Spinal cord (tissue), 10 donors: ENCODE results near the gene RACGAP1. TPM values are rescaled to one million over a fixed set of nuclear protein-coding genes. Genes with fewer than 3 reads are reported as not detected.

Source experiments
- DNase-seq, 6 donors: peaks; one replicate each; pipeline versions ENCODE4 v3.0.0 to v3.0.0-alpha.2; 2013 to 2015; ENCODE audit warnings: low spot score in 6 of 6, low read depth in 4 of 6
- H3K27ac ChIP-seq: one replicate; pipeline ENCODE4 v1.5.1; 2013; ENCODE audit warnings: low read depth, low read length, control low read depth
- H3K27me3 ChIP-seq: one replicate; pipeline ENCODE4 v1.6.1; 2013; ENCODE audit warnings: low read length; ENCODE audit not compliant: control insufficient read depth, insufficient read depth
- H3K36me3 ChIP-seq: one replicate; pipeline ENCODE4 v1.6.1; 2013; ENCODE audit warnings: low read length; ENCODE audit not compliant: control insufficient read depth, insufficient read depth
- H3K4me1 ChIP-seq: one replicate; pipeline ENCODE4 v1.6.1; 2013; ENCODE audit warnings: low read length; ENCODE audit not compliant: control insufficient read depth, insufficient read depth
- H3K4me3 ChIP-seq: one replicate; pipeline ENCODE4 v1.5.1; 2013; ENCODE audit warnings: low read depth, low read length, control low read depth
- H3K9me3 ChIP-seq: one replicate; pipeline ENCODE4 v1.6.1; 2013; ENCODE audit warnings: low read length; ENCODE audit not compliant: control insufficient read depth, insufficient read depth
- WGBS: methylation state at CpG from one replicate; pipeline ENCODE4 v1.1.5; 2013; ENCODE audit warnings: missing lambda C conversion rate; ENCODE audit not compliant: insufficient coverage; 5-methylcytosine and 5-hydroxymethylcytosine counted together
- polyA plus RNA-seq, 2 donors: library from polyadenylated mRNA; unstranded; fragments of 120-200 nt; gene quantifications; one replicate each; pipeline ENCODE4 v1.2.1, GENCODE V29; 2013; ENCODE audit not compliant: insufficient read length in 2 of 2
- total RNA-seq, 2 donors: library from RNA; depleted of rRNA in 1 of 2; stranded (reverse); fragments of 120-200 nt in 1 of 2; fragments of >200 nt in 1 of 2; gene quantifications; one replicate each; pipeline versions ENCODE4 v1.2.3 to v1.2.4, GENCODE V29; 2013 to 2014
- donor health status: healthy.

Gene RACGAP1
- total and polyA plus RNA-seq, 4 donors = 32.1 to 46.2 (median 40.6) TPM

DNA sequence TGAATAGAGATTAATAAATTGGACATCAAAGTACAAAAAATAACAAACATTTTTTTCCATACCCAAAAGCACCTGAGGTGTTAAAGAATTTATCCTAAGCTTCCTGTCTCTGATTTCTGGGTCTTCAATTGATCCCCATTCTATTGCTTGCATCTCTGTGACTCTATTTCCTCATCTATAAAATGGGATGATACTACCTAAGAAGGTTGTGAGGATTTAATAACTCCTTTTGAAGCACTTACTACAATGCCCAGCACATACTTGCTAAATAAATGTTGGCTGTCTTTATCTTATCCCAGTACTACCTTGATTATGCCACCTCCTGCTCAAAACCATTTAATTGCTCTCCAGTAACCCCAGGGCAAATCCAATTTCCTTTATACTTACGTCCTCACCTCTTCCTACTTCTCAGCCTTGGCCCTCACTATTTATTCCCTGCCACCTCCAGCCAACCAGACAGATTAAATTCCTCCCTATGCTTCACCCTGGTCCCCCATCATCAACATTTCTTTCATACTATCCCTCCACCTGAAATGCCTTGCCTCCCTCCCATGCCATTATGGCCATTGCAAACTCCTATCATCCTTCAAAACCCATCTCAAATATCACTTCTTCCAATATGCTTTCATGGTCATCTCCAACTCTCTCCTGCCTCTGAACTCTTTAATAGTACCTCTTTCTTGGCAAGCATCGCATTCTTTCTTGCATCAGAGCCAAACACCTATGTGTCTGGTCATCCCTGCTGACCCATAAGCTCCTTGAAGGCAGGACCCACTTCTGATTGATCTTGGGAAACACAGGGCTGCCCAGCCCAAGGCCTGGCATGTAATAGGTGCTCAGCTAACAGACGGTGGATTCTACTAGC is 24.2 kb upstream of the RACGAP1 start:
- peaks cover 13% of the 10 kb centered on the region for H3K4me1 ChIP-seq
- H3K4me3 ChIP-seq = no peak overlapping the region
- H3K9me3 ChIP-seq = no peaks in the 10 kb centered on the region
- no peaks in the 10 kb centered on the region for H3K36me3 ChIP-seq
- H3K27ac ChIP-seq = no peak overlapping the region
- peaks cover 3% of the 10 kb centered on the region for H3K27me3 ChIP-seq
- WGBS = 88% methylated on average over 3 of the region's 3 CpGs
- no peak for DNase-seq

GRCh38 chr12:50047693-50048250 is 22.5 kb upstream of the RACGAP1 start:
- Histone ChIP-seq H3K4me1 (peaks cover 13% of the 10 kb centered on the region), H3K27ac (no peak overlapping the region), H3K36me3 (no peaks in the 10 kb centered on the region), H3K4me3 (no peak overlapping the region), H3K9me3 (no peaks in the 10 kb centered on the region), H3K27me3 (peaks cover 3% of the 10 kb centered on the region)
- 100% methylated on average over 1 of the region's 7 CpGs for WGBS
- DNase-seq = no peak

GRCh38 chr12:50043854-50044253 is 18.6 kb upstream of the RACGAP1 start:
- Histone ChIP-seq H3K9me3 (no peaks in the 10 kb centered on the region), H3K27me3 (no peaks in the 10 kb centered on the region), H3K4me1 (peaks cover 19% of the 10 kb centered on the region), H3K4me3 (no peak overlapping the region), H3K36me3 (no peaks in the 10 kb centered on the region), H3K27ac (no peak overlapping the region)
- 64% methylated on average over 4 of the region's 6 CpGs for WGBS
- no peak for DNase-seq

DNA sequence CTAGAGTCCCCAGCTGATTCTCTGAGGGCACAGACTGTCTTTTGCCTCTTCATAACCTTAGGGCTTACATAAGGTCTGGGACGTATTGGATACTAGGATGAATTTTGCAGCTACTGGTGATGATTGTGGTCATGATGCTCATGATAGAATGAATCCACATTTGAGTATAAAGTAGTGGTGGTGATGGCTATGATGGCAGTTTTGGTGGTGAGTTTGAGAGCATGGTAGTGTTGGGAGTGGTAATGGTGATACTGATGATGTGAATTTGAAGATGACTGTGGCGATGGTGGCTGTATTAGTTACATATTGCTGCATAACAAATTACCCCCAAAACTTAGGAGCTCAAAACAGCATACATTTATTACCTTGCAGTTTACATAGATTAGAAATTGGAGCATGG is 18.0 kb upstream of the RACGAP1 start:
- H3K9me3 ChIP-seq = no peaks in the 10 kb centered on the region
- no peak overlapping the region for H3K27ac ChIP-seq
- 86% methylated on average over 1 of the region's 2 CpGs for WGBS
- no peaks in the 10 kb centered on the region for H3K27me3 ChIP-seq
- H3K36me3 ChIP-seq = no peaks in the 10 kb centered on the region
- H3K4me3 ChIP-seq = no peak overlapping the region
- no peak for DNase-seq
- H3K4me1 ChIP-seq = peaks cover 20% of the 10 kb centered on the region

- Histone ChIP-seq H3K27me3 (no peaks in the 10 kb centered on the region), H3K4me1 (peaks cover 20% of the 10 kb centered on the region), H3K27ac (no peak overlapping the region), H3K36me3 (no peaks in the 10 kb centered on the region), H3K4me3 (no peak overlapping the region), H3K9me3 (no peaks in the 10 kb centered on the region)
- WGBS = 98% methylated on average over 5 of the region's 6 CpGs
- no peak for DNase-seq
These were observed 17.4 kb upstream of the RACGAP1 start for GRCh38 chr12:50042693-50043092.

GRCh38 chr12:50041962-50042361 is 16.7 kb upstream of the RACGAP1 start:
- H3K4me1 ChIP-seq = peaks cover 20% of the 10 kb centered on the region
- no peak overlapping the region for H3K4me3 ChIP-seq
- no peak overlapping the region for H3K27ac ChIP-seq
- WGBS = 83% methylated on average over 1 of the region's 5 CpGs
- DNase-seq = no peak
- H3K9me3 ChIP-seq = no peaks in the 10 kb centered on the region
- no peaks in the 10 kb centered on the region for H3K36me3 ChIP-seq
- no peaks in the 10 kb centered on the region for H3K27me3 ChIP-seq

DNA sequence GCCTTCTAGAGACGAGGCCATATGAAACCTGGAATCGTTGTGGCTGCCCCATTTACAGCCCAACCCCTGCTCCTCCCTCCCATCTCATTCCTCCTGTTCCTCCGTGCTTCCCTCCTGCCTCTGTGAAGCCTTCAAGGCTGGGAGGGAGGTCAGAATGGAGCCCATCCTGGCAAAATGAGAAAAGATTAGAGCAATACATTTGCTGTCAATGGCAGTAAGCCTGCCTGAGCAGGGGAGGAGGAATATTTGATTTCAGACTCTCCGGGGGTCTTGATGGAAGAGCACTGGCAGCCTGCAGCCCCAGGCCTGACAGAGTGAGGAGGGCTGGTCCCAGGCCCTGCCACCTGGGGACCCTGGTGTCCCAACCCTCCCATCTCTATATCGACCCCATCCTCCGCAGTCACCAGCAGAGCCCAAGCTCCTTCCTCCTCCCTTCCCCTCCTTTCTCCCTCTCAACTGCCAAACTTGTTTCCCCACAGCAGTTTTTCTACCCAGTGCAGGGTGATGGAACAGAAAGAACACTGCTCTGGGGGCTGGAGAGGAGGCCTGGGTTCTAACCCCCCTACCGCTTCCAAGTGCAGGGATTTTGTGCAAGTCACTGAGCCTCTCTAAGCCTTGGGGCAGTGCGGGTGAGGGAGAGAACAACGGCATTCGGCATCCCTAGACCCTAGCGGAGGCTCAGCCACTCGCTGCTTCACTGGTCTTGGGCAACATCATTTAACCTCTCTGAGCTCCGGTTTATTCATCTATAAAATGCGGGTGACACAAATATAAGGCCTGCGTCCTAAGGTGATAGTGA is 16.0 kb upstream of the RACGAP1 start:
- Histone ChIP-seq H3K27me3 (no peaks in the 10 kb centered on the region), H3K4me1 (peaks cover 20% of the 10 kb centered on the region), H3K27ac (no peak overlapping the region), H3K36me3 (no peaks in the 10 kb centered on the region), H3K9me3 (no peaks in the 10 kb centered on the region), H3K4me3 (no peak overlapping the region)
- peak in 1 of 6 donors; percentile 53 for DNase-seq
- WGBS = 66% methylated on average over 7 of the region's 15 CpGs

DNA sequence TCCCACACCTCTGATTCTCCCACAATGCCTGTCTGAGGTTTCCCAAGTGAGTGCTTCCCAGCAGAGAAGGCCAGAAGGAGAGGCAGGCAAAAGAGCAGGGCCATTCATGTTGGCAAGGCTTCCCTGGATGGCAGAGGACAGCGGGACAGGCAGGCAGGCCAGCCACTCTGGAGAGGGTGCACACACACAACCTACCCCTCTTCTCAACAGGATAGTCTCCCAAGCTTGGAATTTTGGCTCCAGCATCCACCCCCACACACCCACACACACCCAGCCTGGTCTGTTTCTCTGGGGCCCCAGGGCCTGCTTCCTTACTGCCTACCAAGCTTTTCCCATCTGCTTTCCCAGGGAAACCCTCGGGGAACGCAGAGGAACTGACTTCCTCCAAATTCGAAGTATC is 15.4 kb upstream of the RACGAP1 start:
- Histone ChIP-seq H3K27me3 (no peaks in the 10 kb centered on the region), H3K36me3 (no peaks in the 10 kb centered on the region), H3K9me3 (no peaks in the 10 kb centered on the region), H3K27ac (no peak overlapping the region), H3K4me3 (no peak overlapping the region), H3K4me1 (peaks cover 20% of the 10 kb centered on the region)
- 67% methylated on average over 4 of the region's 4 CpGs for WGBS
- DNase-seq = no peak

DNA sequence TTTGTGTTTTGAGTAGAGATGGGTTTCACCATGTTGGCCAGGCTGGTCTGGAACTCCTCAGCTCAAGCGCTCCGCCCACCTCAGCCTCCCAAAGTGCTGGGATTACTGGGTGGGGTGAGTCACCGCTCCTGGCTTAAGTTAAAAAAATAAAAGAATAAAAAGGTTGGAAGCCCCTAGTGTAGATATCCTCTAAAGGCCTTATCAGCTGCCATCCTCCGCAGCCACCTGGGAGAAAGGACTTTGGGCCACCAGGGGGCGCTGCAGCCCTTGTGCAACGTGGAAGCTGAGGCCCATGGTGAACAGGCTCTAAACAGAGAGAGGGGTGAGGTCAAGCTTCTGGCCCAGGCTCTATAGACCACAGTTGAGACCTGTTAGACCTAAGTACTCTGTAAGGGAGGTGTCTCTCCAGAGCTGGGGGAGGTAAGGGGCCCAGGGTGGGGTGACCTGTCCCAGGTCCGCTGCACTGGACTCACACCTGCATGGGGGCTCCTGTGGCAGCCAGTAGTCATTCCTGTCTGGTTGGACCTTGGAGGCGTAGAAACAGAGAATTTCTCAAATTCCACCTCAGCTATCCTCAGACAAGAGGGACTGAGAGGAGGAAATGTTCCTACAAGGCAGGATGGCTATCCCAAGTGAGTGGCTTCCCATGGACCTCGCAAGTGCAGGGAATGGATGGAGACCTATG is 14.0 kb upstream of the RACGAP1 start:
- H3K9me3 ChIP-seq = no peaks in the 10 kb centered on the region
- H3K27ac ChIP-seq = no peak overlapping the region
- no peaks in the 10 kb centered on the region for H3K27me3 ChIP-seq
- no peak overlapping the region for H3K4me3 ChIP-seq
- H3K36me3 ChIP-seq = no peaks in the 10 kb centered on the region
- 49% methylated on average over 5 of the region's 9 CpGs for WGBS
- peaks cover 20% of the 10 kb centered on the region for H3K4me1 ChIP-seq
- DNase-seq = peak in 2 of 6 donors; percentile 79 to 88
